Measurements from ENCODE around the gene FREY1. TPM values are rescaled to one million over a fixed set of nuclear protein-coding genes. Genes with fewer than 3 reads are reported as not detected.

The FREY1 gene
- total and polyA plus RNA-seq, 2 donors (not counting 1 experiment from before 2014, with no cell fraction given): 0.82 to 6.6 TPM

- Histone ChIP-seq H3K4me3 (ENCODE audit: control extremely low read depth in 1 of 5, extremely low read depth in 1 of 5, insufficient read depth in 1 of 5, low read depth in 2 of 5, low read length in 4 of 5) (peak overlapping the region in 4 of 5 experiments; percentile 18 to 59 (median 38)), H3K79me2 (ENCODE audit: control insufficient read depth, insufficient read depth, low read length) (no peaks in the 10 kb centered on the region), H3K9ac (ENCODE audit: low read length) (peak overlapping the region; percentile 53), H3K27me3 (replicated peaks in 1 of 4; ENCODE audit: control extremely low read depth in 1 of 4, control insufficient read depth in 3 of 4, insufficient read depth in 4 of 4, low read length in 3 of 4) (peaks cover 0 to 13% (median 0%) of the 10 kb centered on the region in 4 experiments), H3K9me3 (ENCODE audit: control extremely low read depth in 1 of 3, control insufficient read depth in 2 of 3, insufficient read depth in 1 of 3, low read length in 2 of 3) (no peaks in the 10 kb centered on the region), H3K4me2 (replicated peaks; ENCODE audit: low read depth, low read length, poor library complexity, severe bottlenecking) (peak overlapping the region; percentile 86), H3K27ac (ENCODE audit: low read length in 2 of 2) (no peak overlapping the region), H3K4me1 (ENCODE audit: control insufficient read depth in 2 of 2, insufficient read depth in 2 of 2, low read length in 2 of 2) (peaks cover 11 to 12% of the 10 kb centered on the region in 2 donors), H3K36me3 (replicated peaks in 1 of 2; ENCODE audit: control extremely low read depth in 1 of 2, control insufficient read depth in 1 of 2, extremely low read depth in 1 of 2, insufficient read depth in 2 of 2, low read length in 1 of 2) (peaks cover 0 to 17% of the 10 kb centered on the region in 2 experiments), H2AFZ (ENCODE audit: insufficient read depth, low read depth, low read length, poor library complexity, severe bottlenecking) (no peak overlapping the region), H4K20me1 (ENCODE audit: control insufficient read depth, insufficient read depth, low read length, poor library complexity, severe bottlenecking) (peaks cover 21% of the 10 kb centered on the region)
- POLR2A ChIA-PET: interaction anchor here (1.5 kb wide), 1 partner anchor 38 kb away, joined by 3 read pairs; the partner anchor contains the start of gene CRY2
- Mint-ChIP-seq H3K27ac (peak overlapping the region; percentile 77), H3K4me1 (peaks cover 12% of the 10 kb centered on the region), H3K4me3 (peak overlapping the region; percentile 82), H3K27me3 (no peaks in the 10 kb centered on the region), H3K9me3 (ENCODE audit: insufficient read depth) (no peaks in the 10 kb centered on the region)
- CTCF ChIA-PET: interaction anchor here (1.1 kb wide), 1 partner anchor 8 kb away, joined by 3 read pairs; no protein-coding TSS in a partner anchor
- TF ChIP-seq CTCF (IDR thresholded peaks at IDR 0.05) (no peak), EZH2 (IDR thresholded peaks at IDR 0.05; ENCODE audit: borderline replicate concordance, insufficient read depth, low read depth, low read length, poor library complexity, severe bottlenecking) (no peak)
- no peak for ATAC-seq (ENCODE audit: low read depth)
- intact Hi-C loops (cut with micrococcal nuclease): loop anchor here (1.0 kb wide), 3 partner anchors 15 to 37 kb away; partner anchors contain the start of gene CRY2
- WGBS (ENCODE audit: insufficient coverage): 97% methylated on average over 9 of the region's 10 CpGs
- no peak for DNase-seq
Observed at GRCh38 chr11:45884596-45885185, 22.4 kb downstream of the FREY1 start.

GRCh38 chr11:45881708-45882368 lies 25.2 kb downstream of the FREY1 start:
- Histone ChIP-seq H3K4me2 (replicated peaks; ENCODE audit: low read depth, low read length, poor library complexity, severe bottlenecking) (no peak overlapping the region), H3K9ac (ENCODE audit: low read length) (no peak overlapping the region), H2AFZ (ENCODE audit: insufficient read depth, low read depth, low read length, poor library complexity, severe bottlenecking) (no peak overlapping the region), H3K4me3 (ENCODE audit: control extremely low read depth in 1 of 5, extremely low read depth in 1 of 5, insufficient read depth in 1 of 5, low read depth in 2 of 5, low read length in 4 of 5) (no peak overlapping the region), H3K36me3 (replicated peaks in 1 of 2; ENCODE audit: control extremely low read depth in 1 of 2, control insufficient read depth in 1 of 2, extremely low read depth in 1 of 2, insufficient read depth in 2 of 2, low read length in 1 of 2) (peaks cover 0 to 37% of the 10 kb centered on the region in 2 experiments), H3K4me1 (ENCODE audit: control insufficient read depth in 2 of 2, insufficient read depth in 2 of 2, low read length in 2 of 2) (peaks cover 11 to 12% of the 10 kb centered on the region in 2 donors), H3K9me3 (ENCODE audit: control extremely low read depth in 1 of 3, control insufficient read depth in 2 of 3, insufficient read depth in 1 of 3, low read length in 2 of 3) (no peaks in the 10 kb centered on the region), H3K27me3 (replicated peaks in 1 of 4; ENCODE audit: control extremely low read depth in 1 of 4, control insufficient read depth in 3 of 4, insufficient read depth in 4 of 4, low read length in 3 of 4) (peaks cover 0 to 13% (median 0%) of the 10 kb centered on the region in 4 experiments), H4K20me1 (ENCODE audit: control insufficient read depth, insufficient read depth, low read length, poor library complexity, severe bottlenecking) (peaks cover 21% of the 10 kb centered on the region), H3K27ac (ENCODE audit: low read length in 2 of 2) (no peak overlapping the region), H3K79me2 (ENCODE audit: control insufficient read depth, insufficient read depth, low read length) (no peaks in the 10 kb centered on the region)
- TF ChIP-seq EZH2 (IDR thresholded peaks at IDR 0.05; ENCODE audit: borderline replicate concordance, insufficient read depth, low read depth, low read length, poor library complexity, severe bottlenecking) (no peak), CTCF (IDR thresholded peaks at IDR 0.05) (no peak)
- no peak for ATAC-seq (ENCODE audit: low read depth)
- ChIA-PET CTCF (interaction anchor here (1.4 kb wide), 1 partner anchor 10 kb away, joined by 5 read pairs; no protein-coding TSS in a partner anchor), POLR2A (no interaction called here)
- H3K27ac Mint-ChIP-seq: no peak overlapping the region
- 100% methylated on average over 2 of the region's 6 CpGs for WGBS (ENCODE audit: insufficient coverage)
- no peak for DNase-seq
- H3K4me1 Mint-ChIP-seq: peaks cover 12% of the 10 kb centered on the region
- no peaks in the 10 kb centered on the region for H3K27me3 Mint-ChIP-seq
- intact Hi-C loops (cut with micrococcal nuclease): no loop called here
- no peaks in the 10 kb centered on the region for H3K9me3 Mint-ChIP-seq (ENCODE audit: insufficient read depth)
- H3K4me3 Mint-ChIP-seq: no peak overlapping the region

Data from B cell (primary cell).